ENCODE data around the gene ARIH2. TPM values are rescaled to one million over a fixed set of nuclear protein-coding genes. Genes with fewer than 3 reads are reported as not detected.
A peak's percentile ranks its signal among the peaks of the same experiment; 100 is the strongest.

The ARIH2 gene
- total and polyA plus RNA-seq, 8 donors, result 29.8 to 202 (median 51.5) TPM

- Histone ChIP-seq H3K4me3 (no peak overlapping the region), H3K36me3 (peaks cover 22 to 68% (median 57%) of the 10 kb centered on the region in 4 donors), H3K27ac (peak overlapping the region in 3 of 5 donors; percentile 5 to 15 (median 6)), H3K9me3 (no peaks in the 10 kb centered on the region), H3K4me1 (peaks cover 27 to 70% (median 53%) of the 10 kb centered on the region in 4 donors), H3K27me3 (no peaks in the 10 kb centered on the region)
- no peak for TF ChIP-seq POLR2A (IDR thresholded peaks at IDR 0.05)
- no peak for TF ChIP-seq CTCF (IDR thresholded peaks at IDR 0.05)
- no peak for TF ChIP-seq EP300 (IDR thresholded peaks at IDR 0.05)
- no peak for TF ChIP-seq POLR2AphosphoS5 (IDR thresholded peaks at IDR 0.05)
- intact Hi-C loops (cut with DNase I; ENCODE audit: low total_unique reads), result no loop called here
- WGBS, 5 donors, result 74 to 85% (median 77%) methylated on average over 4 to 19 of the region's 19 CpGs
- DNase-seq, result peak in 1 of 2 donors; percentile 21
Observed at GRCh38 chr3:49013113-49013737, 94.6 kb downstream of the ARIH2 start.

DNA sequence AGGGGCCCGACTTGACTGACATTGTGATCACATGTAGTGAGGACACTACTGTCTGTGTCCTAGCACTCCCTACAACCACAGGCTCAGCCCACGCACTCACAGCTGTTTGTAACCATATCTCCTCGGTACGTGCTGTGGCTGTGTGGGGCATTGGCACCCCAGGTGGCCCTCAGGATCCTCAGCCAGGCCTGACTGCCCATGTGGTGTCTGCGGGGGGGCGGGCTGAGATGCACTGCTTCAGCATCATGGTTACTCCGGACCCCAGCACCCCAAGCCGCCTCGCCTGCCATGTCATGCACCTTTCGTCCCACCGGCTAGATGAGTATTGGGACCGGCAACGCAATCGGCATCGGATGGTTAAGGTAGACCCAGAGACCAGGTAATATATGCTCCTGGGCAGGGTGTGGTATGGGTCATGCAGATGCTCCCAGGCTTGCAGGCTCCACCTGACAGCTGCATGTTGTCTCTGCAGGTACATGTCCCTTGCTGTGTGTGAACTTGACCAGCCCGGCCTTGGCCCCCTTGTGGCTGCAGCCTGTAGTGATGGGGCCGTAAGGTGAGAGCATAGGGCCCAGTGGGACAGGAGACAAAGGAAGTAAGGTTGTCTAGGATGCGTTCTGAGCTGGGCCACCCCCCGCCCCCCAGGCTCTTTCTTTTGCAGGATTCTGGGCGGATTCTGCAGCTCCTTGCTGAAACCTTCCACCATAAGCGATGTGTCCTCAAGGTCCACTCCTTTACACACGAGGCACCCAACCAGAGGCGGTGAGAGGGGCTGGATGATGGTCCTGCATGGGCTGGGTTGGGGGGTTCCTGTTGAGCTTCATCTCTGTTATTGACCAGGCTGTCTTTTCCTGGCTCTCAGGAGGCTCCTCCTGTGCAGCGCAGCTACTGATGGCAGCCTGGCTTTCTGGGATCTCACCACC is 95.4 kb downstream of the ARIH2 start:
- intact Hi-C loops (cut with DNase I; ENCODE audit: low total_unique reads), result no loop called here
- Histone ChIP-seq H3K9me3 (no peaks in the 10 kb centered on the region), H3K27ac (no peak overlapping the region), H3K36me3 (peaks cover 22 to 66% (median 57%) of the 10 kb centered on the region in 4 donors), H3K4me1 (peaks cover 26 to 67% (median 52%) of the 10 kb centered on the region in 4 donors), H3K27me3 (no peaks in the 10 kb centered on the region), H3K4me3 (no peak overlapping the region)
- 79 to 85% (median 83%) methylated on average over 16 to 24 of the region's 24 CpGs for WGBS, 5 donors
- DNase-seq, result peak; percentile 66 to 69
- TF ChIP-seq POLR2AphosphoS5 (IDR thresholded peaks at IDR 0.05) (no peak), CTCF (IDR thresholded peaks at IDR 0.05) (peak in 5 of 7 experiments; percentile 32 to 60 (median 45))

DNA sequence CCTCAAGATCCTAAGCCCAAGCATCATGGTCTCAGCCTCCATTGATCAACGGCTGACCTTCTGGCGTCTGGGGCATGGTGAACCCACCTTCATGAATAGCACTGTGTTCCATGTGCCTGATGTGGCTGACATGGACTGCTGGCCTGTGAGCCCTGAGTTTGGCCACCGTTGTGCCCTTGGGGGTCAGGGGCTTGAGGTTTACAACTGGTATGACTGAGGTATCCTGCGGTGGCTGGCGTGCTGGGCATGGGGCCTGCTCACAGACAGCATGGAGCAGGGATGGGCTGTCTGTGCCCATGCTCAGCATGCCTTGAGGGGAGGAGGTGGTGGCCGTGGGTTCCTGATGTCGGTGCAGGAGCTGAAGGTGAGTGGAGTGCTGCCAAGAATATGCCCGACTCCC is 96.4 kb downstream of the ARIH2 start:
- H3K4me1 ChIP-seq, result peaks cover 36 to 68% (median 58%) of the 10 kb centered on the region in 4 donors
- intact Hi-C loops (cut with DNase I; ENCODE audit: low total_unique reads), result no loop called here
- DNase-seq, result peak in 1 of 2 donors; percentile 3
- TF ChIP-seq CTCF (IDR thresholded peaks at IDR 0.05), result no peak
- no peak for TF ChIP-seq POLR2AphosphoS5 (IDR thresholded peaks at IDR 0.05)
- no peak for TF ChIP-seq EP300 (IDR thresholded peaks at IDR 0.05)
- TF ChIP-seq POLR2A (IDR thresholded peaks at IDR 0.05), result no peak
- peaks cover 22 to 59% (median 57%) of the 10 kb centered on the region in 4 donors for H3K36me3 ChIP-seq
- no peak overlapping the region for H3K27ac ChIP-seq
- WGBS, 5 donors, result 78 to 85% (median 80%) methylated on average over 6 to 8 of the region's 8 CpGs
- H3K9me3 ChIP-seq, result no peaks in the 10 kb centered on the region
- no peaks in the 10 kb centered on the region for H3K27me3 ChIP-seq
- no peak overlapping the region for H3K4me3 ChIP-seq

- 61 to 89% (median 80%) methylated on average over 6 of the region's 6 CpGs for WGBS, 5 donors
- Histone ChIP-seq H3K27ac (no peak overlapping the region), H3K27me3 (no peaks in the 10 kb centered on the region), H3K4me1 (peaks cover 42 to 75% (median 64%) of the 10 kb centered on the region in 4 donors), H3K9me3 (no peaks in the 10 kb centered on the region), H3K4me3 (no peak overlapping the region), H3K36me3 (peaks cover 22 to 59% (median 57%) of the 10 kb centered on the region in 4 donors)
- intact Hi-C loops (cut with DNase I; ENCODE audit: low total_unique reads), result no loop called here
- no peak for TF ChIP-seq POLR2A (IDR thresholded peaks at IDR 0.05)
- TF ChIP-seq POLR2AphosphoS5 (IDR thresholded peaks at IDR 0.05), result no peak
- no peak for TF ChIP-seq CTCF (IDR thresholded peaks at IDR 0.05)
- DNase-seq, result no peak
Observed at GRCh38 chr3:49015765-49016164, 97.1 kb downstream of the ARIH2 start.

All from stomach (tissue), 9 donors.